ENCODE measurements around the gene ACVRL1.

DNA sequence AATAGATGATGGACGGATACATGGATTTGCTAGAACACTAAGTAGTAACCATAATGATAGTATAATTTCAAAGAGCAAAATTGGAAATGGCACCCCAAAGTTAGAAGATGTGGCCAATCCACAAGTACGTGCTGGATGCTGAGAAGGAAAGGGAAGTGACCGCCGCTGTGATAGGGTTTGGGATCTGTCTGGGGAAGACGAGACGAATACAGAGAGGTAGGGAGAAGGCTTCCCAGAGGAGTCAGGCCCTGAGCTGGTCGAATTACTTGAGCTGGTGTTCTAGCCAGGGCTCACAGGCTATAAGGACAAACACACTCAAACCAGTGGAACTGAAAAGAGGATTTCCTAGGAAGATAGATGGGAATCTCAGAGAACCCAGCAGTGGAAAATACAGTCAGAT, 34.8 kb downstream of the ACVRL1 start:
- no peak for TF ChIP-seq SP1 (CRISPR knock-in tag; conservative IDR thresholded peaks at IDR 0.05)
- TF ChIP-seq, protein P1, sequence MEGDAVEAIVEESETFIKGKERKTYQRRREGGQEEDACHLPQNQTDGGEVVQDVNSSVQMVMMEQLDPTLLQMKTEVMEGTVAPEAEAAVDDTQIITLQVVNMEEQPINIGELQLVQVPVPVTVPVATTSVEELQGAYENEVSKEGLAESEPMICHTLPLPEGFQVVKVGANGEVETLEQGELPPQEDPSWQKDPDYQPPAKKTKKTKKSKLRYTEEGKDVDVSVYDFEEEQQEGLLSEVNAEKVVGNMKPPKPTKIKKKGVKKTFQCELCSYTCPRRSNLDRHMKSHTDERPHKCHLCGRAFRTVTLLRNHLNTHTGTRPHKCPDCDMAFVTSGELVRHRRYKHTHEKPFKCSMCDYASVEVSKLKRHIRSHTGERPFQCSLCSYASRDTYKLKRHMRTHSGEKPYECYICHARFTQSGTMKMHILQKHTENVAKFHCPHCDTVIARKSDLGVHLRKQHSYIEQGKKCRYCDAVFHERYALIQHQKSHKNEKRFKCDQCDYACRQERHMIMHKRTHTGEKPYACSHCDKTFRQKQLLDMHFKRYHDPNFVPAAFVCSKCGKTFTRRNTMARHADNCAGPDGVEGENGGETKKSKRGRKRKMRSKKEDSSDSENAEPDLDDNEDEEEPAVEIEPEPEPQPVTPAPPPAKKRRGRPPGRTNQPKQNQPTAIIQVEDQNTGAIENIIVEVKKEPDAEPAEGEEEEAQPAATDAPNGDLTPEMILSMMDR (IDR thresholded peaks at IDR 0.05): no peak
- TF ChIP-seq PRDM15 (CRISPR knock-in tag; IDR thresholded peaks at IDR 0.05): no peak
- no peak for TF ChIP-seq FOXJ3 (CRISPR knock-in tag; IDR thresholded peaks at IDR 0.05; ENCODE audit: borderline replicate concordance)
- no peak for TF ChIP-seq MAX (CRISPR knock-in tag; IDR thresholded peaks at IDR 0.05)
- no peak for TF ChIP-seq SMAD3 (CRISPR knock-in tag; IDR thresholded peaks at IDR 0.05; ENCODE audit: borderline replicate concordance)
- TF ChIP-seq ELF4 (CRISPR knock-in tag; IDR thresholded peaks at IDR 0.05; ENCODE audit: low read depth): no peak
- TF ChIP-seq, protein P2, sequence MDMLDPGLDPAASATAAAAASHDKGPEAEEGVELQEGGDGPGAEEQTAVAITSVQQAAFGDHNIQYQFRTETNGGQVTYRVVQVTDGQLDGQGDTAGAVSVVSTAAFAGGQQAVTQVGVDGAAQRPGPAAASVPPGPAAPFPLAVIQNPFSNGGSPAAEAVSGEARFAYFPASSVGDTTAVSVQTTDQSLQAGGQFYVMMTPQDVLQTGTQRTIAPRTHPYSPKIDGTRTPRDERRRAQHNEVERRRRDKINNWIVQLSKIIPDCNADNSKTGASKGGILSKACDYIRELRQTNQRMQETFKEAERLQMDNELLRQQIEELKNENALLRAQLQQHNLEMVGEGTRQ (CRISPR knock-in tag; IDR thresholded peaks at IDR 0.05): no peak
- no peak for TF ChIP-seq ESRRA (CRISPR knock-in tag; IDR thresholded peaks at IDR 0.05; ENCODE audit: borderline replicate concordance)
- TF ChIP-seq, protein P3, sequence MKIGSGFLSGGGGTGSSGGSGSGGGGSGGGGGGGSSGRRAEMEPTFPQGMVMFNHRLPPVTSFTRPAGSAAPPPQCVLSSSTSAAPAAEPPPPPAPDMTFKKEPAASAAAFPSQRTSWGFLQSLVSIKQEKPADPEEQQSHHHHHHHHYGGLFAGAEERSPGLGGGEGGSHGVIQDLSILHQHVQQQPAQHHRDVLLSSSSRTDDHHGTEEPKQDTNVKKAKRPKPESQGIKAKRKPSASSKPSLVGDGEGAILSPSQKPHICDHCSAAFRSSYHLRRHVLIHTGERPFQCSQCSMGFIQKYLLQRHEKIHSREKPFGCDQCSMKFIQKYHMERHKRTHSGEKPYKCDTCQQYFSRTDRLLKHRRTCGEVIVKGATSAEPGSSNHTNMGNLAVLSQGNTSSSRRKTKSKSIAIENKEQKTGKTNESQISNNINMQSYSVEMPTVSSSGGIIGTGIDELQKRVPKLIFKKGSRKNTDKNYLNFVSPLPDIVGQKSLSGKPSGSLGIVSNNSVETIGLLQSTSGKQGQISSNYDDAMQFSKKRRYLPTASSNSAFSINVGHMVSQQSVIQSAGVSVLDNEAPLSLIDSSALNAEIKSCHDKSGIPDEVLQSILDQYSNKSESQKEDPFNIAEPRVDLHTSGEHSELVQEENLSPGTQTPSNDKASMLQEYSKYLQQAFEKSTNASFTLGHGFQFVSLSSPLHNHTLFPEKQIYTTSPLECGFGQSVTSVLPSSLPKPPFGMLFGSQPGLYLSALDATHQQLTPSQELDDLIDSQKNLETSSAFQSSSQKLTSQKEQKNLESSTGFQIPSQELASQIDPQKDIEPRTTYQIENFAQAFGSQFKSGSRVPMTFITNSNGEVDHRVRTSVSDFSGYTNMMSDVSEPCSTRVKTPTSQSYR (CRISPR knock-in tag; IDR thresholded peaks at IDR 0.05): no peak
- no peak for TF ChIP-seq NR3C1 (CRISPR knock-in tag; conservative IDR thresholded peaks at IDR 0.05; ENCODE audit: low read depth)
- no peak for TF ChIP-seq ETV6 (CRISPR knock-in tag; IDR thresholded peaks at IDR 0.05)

Data from WTC11 (cell line).